Tibial nerve (tissue), 3 donors: Measurements from ENCODE around the gene LDAF1.

ENCODE experiments used
- EP300 ChIP-seq, 2 donors: sonication (generic); formaldehyde crosslinking; IDR thresholded peaks; one replicate each; pipeline ENCODE4 v1.6.1; 2017; ENCODE audit warnings: antibody characterized with exemption in 2 of 2, mild to moderate bottlenecking in 1 of 2
- POLR2A ChIP-seq, 2 donors: fragments of 450-650 bp; IDR thresholded peaks; one replicate each; pipeline ENCODE4 v1.6.1; 2017; ENCODE audit warnings: antibody characterized with exemption in 2 of 2, mild to moderate bottlenecking in 2 of 2, moderate library complexity in 2 of 2

GRCh38 chr16:21219551-21219950 is 61.1 kb downstream of the LDAF1 start:
- TF ChIP-seq EP300 (IDR thresholded peaks at IDR 0.05) (no peak), POLR2A (IDR thresholded peaks at IDR 0.05) (no peak)
